CD4-positive, alpha-beta T cell (primary cell): Measurements from ENCODE around the gene ST6GALNAC2. TPM values are rescaled to one million over a fixed set of nuclear protein-coding genes. Genes with fewer than 3 reads are reported as not detected.
"Not testable (repeated sequence)": the region's sequence is repeated elsewhere in the genome, so short reads cannot be mapped to it uniquely, and the experiment has no call there.

Source experiments
- ATAC-seq: fragments of 200-7000 bp; cut with Tn5 transposase; one replicate; pipeline ENCODE4 v1.10.0; 2022; ENCODE audit warnings: mild to moderate bottlenecking; ENCODE audit not compliant: poor library complexity
- CTCF ChIA-PET: fragments of 350-600 bp; sonication (Branson Sonifier 250); formaldehyde crosslinking; loops from one replicate; lab custom pipeline; 2021; ENCODE audit warnings: antibody characterized with exemption, inconsistent platforms; lab: Charles Lee
- POLR2A ChIA-PET: fragments of 350-600 bp; sonication (Branson Sonifier 250); formaldehyde crosslinking; loops from one replicate; lab custom pipeline; 2021; ENCODE audit warnings: antibody characterized with exemption, inconsistent platforms; lab: Charles Lee
- DNase-seq, 14 experiments: peaks; one replicate each; pipeline ENCODE4 v3.0.0-alpha.2; 2013 to 2020; ENCODE audit warnings: mixed read lengths in 2 of 14
- H3K27ac ChIP-seq, 2 donors: one replicate each; pipeline versions ENCODE4 v1.5.1 to v1.7.0; 2013; ENCODE audit warnings: low read length in 2 of 2, low read depth in 1 of 2, mild to moderate bottlenecking in 1 of 2
- H3K27me3 ChIP-seq, 2 experiments: 1 replicate in 1 of 2; 2 replicates in 1 of 2; pipeline versions ENCODE4 v1.6.1 to v1.7.0; 2013; ENCODE audit warnings: low read length in 2 of 2, control low read depth in 1 of 2, mild to moderate bottlenecking in 1 of 2, moderate library complexity in 1 of 2; ENCODE audit not compliant: insufficient read depth in 2 of 2, control insufficient read depth in 1 of 2
- H3K36me3 ChIP-seq: one replicate; pipeline ENCODE4 v1.6.1; 2013; ENCODE audit warnings: low read length, control low read depth; ENCODE audit not compliant: insufficient read depth
- H3K4me1 ChIP-seq: one replicate; pipeline ENCODE4 v1.6.1; 2013; ENCODE audit warnings: low read length, control low read depth; ENCODE audit not compliant: insufficient read depth
- H3K4me3 ChIP-seq: one replicate; pipeline ENCODE4 v1.5.1; 2013; ENCODE audit warnings: mild to moderate bottlenecking, low read length, moderate library complexity
- H3K9me3 ChIP-seq, 2 experiments: 1 replicate in 1 of 2; 2 replicates in 1 of 2; pipeline versions ENCODE4 v1.6.1 to v1.7.0; 2013; ENCODE audit warnings: low read length in 2 of 2, mild to moderate bottlenecking in 2 of 2, control low read depth in 1 of 2, moderate library complexity in 1 of 2; ENCODE audit not compliant: control insufficient read depth in 1 of 2, insufficient read depth in 1 of 2
- H3K27ac Mint-ChIP-seq: one replicate; pipeline ENCODE4 v1.8.0; 2020; ENCODE audit warnings: mixed read lengths
- H3K27me3 Mint-ChIP-seq: one replicate; pipeline ENCODE4 v1.8.0; 2021; ENCODE audit warnings: mixed read lengths
- H3K36me3 Mint-ChIP-seq: one replicate; pipeline ENCODE4 v1.8.0; 2021; ENCODE audit warnings: low read depth, mixed read lengths
- H3K4me1 Mint-ChIP-seq: one replicate; pipeline ENCODE4 v1.8.0; 2021; ENCODE audit warnings: low read depth, mixed read lengths
- H3K4me3 Mint-ChIP-seq: one replicate; pipeline ENCODE4 v1.8.0; 2020; ENCODE audit warnings: mild to moderate bottlenecking, mixed read lengths
- H3K9me3 Mint-ChIP-seq: one replicate; pipeline ENCODE4 v1.8.0; 2020; ENCODE audit warnings: mixed read lengths
- CTCF ChIP-seq: fragments of 200-600 bp; IDR thresholded peaks from one replicate; pipeline ENCODE4 v1.8.0; 2022; ENCODE audit warnings: antibody characterized with exemption, mild to moderate bottlenecking
- intact Hi-C, 2 experiments: fragments of 100-400 bp; cut with DNase I in 1 of 2; cut with micrococcal nuclease in 1 of 2; formaldehyde crosslinking; loops; one replicate each; pipeline versions ENCODE4 v1.15.1 to v1.9.0; 2023 to 2025; cut with DNase I, micrococcal nuclease
- total RNA-seq, 174 experiments: library from RNA in 2 of 174; stranded (reverse) in 2 of 174; gene quantifications; one replicate each; pipeline ENCODE4 v1.2.3 and lab custom pipeline; 2021 to 2026

The ST6GALNAC2 gene
- total RNA-seq, 2 experiments from 2014 or later = 0.49 to 1.2 TPM

GRCh38 chr17:76536511-76537287 is 49.0 kb downstream of the ST6GALNAC2 start:
- CTCF ChIA-PET = interaction anchor here (1.2 kb wide), 1 partner anchor 14 kb away, joined by 3 read pairs; no protein-coding TSS in a partner anchor
- Mint-ChIP-seq H3K4me3 (no peak overlapping the region), H3K36me3 (no peaks in the 10 kb centered on the region), H3K4me1 (peaks cover 6% of the 10 kb centered on the region), H3K27ac (no peak overlapping the region), H3K9me3 (no peaks in the 10 kb centered on the region), H3K27me3 (peaks cover 48% of the 10 kb centered on the region)
- TF ChIP-seq CTCF = no peak
- Histone ChIP-seq H3K27ac (no peak overlapping the region), H3K36me3 (no peaks in the 10 kb centered on the region), H3K4me3 (no peak overlapping the region), H3K4me1 (peaks cover 14% of the 10 kb centered on the region), H3K27me3 (peaks cover 25 to 39% of the 10 kb centered on the region in 2 experiments), H3K9me3 (peaks cover 0 to 13% of the 10 kb centered on the region in 2 experiments)
- intact Hi-C loops = no loop called here
- DNase-seq (no peak), ATAC-seq (no peak)
- POLR2A ChIA-PET = no interaction called here

DNA sequence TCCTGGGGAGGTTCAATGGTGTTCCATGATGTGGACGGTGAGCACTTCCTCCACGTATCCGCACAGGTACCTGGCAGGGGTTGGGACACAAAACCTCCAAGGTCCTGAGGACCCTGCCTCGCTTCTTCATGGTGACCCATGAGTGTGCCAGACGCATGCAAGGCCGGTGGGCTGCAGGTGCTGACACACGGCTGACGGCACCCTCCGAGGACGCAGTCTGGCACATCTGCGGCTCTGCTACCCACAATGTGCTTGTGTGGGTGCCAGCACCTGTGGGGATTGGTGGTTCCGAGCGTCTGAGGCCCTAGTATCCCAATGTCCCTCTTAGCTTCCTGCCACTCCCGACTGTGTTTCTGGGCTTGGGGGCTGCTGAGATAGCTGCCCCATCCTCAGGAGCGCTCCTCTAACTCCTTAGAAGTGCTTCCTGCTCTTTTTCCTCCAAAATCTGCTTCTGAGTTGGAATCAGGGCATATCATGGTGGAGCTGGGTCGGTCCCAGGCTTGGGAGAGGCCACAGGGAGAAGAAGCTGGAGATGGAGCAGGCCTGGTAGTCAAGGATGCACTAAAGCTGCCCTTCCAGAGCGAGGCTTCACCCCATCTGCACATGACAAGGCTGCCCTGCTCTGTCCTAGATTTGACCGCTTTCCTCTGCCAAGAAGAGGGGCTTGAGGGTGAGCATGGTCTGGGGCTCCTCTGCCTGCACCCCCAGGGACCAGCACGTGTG is 49.7 kb downstream of the ST6GALNAC2 start:
- no peak for TF ChIP-seq CTCF
- H3K4me1 Mint-ChIP-seq = peaks cover 6% of the 10 kb centered on the region
- ATAC-seq (no peak), DNase-seq (no peak)
- POLR2A ChIA-PET = no interaction called here
- Histone ChIP-seq H3K36me3 (no peaks in the 10 kb centered on the region), H3K27me3 (peaks cover 25 to 38% of the 10 kb centered on the region in 2 experiments), H3K4me3 (no peak overlapping the region), H3K9me3 (peaks cover 0 to 13% of the 10 kb centered on the region in 2 experiments), H3K27ac (no peak overlapping the region), H3K4me1 (peaks cover 15% of the 10 kb centered on the region)
- intact Hi-C loops = no loop called here
- H3K27me3 Mint-ChIP-seq = peaks cover 41% of the 10 kb centered on the region
- H3K36me3 Mint-ChIP-seq = no peaks in the 10 kb centered on the region
- no peak overlapping the region for H3K4me3 Mint-ChIP-seq
- H3K27ac Mint-ChIP-seq = no peak overlapping the region
- CTCF ChIA-PET = no interaction called here
- H3K9me3 Mint-ChIP-seq = no peaks in the 10 kb centered on the region

DNA sequence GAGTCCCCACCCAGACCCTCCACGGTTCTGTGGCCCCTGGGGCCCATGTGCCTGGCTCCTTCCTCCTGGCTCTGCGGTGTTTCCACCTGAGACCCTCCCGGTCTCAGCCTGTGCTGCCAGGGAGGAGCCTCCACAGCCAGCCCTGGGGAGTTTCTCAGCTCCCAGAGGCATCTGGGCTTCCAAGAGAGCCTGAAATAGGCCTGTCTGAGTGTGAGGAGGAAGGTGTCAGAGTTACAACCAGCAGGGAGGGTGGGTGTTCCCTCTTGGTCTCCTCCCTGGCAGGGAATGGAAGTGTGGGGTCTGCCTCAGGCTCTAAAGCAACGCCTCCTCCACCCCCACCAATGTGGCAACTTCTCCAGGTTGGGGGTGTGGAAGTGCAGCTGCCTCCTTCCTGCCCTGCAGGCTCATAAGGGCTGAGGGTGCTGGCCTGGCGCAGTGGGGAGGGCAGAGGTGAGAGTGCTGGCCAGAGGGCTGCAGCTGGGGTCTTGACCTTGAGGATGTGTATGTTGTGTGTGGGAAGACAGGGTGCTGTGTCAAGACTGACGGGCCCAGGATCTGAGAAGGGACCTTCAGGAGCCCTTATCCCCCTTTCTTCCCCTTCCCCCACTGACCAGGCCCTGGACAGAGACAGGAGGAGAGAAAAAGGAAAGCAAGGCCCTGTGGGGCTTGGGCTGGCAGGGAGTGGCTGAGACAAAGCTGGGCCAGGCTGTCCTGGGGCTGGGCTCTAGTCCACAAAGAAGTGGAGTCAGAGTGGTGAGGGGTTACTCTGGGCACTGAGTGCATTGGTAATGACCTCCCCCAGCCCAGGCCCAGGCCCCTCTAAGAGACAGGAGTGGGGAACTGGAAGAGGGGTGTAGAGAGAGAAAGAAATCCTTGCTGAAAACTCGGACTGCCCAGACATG is 50.6 kb downstream of the ST6GALNAC2 start:
- POLR2A ChIA-PET = no interaction called here
- Mint-ChIP-seq H3K4me1 (peaks cover 11% of the 10 kb centered on the region), H3K9me3 (no peaks in the 10 kb centered on the region), H3K4me3 (no peak overlapping the region), H3K27ac (no peak overlapping the region), H3K36me3 (no peaks in the 10 kb centered on the region), H3K27me3 (peaks cover 33% of the 10 kb centered on the region)
- intact Hi-C loops = no loop called here
- CTCF ChIA-PET = no interaction called here
- H3K4me1 ChIP-seq = peaks cover 17% of the 10 kb centered on the region
- peaks cover 23 to 31% of the 10 kb centered on the region in 2 experiments for H3K27me3 ChIP-seq
- no peak overlapping the region for H3K27ac ChIP-seq
- DNase-seq (no peak), ATAC-seq (no peak)
- no peaks in the 10 kb centered on the region for H3K36me3 ChIP-seq
- H3K4me3 ChIP-seq = no peak overlapping the region
- TF ChIP-seq CTCF = no peak
- peaks cover 0 to 7% of the 10 kb centered on the region in 2 experiments for H3K9me3 ChIP-seq

DNA sequence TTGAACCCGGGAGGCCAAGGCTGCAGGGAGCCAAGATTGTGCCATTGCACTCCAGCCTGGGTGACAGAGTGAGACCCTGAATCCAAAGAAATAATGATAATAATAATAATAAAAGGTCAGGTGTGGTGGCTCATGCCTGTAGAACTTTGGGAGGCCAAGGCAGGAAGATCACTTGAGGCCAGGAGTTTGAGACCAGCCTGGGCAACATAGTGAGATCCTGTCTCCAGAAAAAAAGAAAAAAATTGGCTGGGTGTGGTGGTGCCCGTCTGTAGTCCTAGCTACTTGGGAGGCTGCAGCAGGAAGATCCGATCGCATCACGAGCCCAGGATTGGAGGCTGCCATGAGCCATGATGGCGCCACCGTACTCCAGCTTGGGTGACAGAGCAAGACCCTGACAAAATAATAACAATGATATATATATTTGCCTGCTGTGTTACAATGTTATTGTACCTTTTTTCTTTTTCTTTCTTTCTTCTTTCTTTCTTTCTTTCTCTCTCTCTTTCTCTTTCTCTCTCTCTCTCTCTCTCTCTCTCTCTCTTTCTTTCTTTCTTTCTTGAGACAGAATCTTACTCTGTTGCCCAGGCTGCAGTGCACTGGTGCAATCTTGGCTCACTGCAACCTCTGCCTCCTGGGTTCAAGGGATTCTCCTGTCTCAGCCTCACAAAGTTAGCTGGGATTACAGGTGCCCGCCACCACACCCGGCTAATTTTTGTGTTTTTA is 51.9 kb downstream of the ST6GALNAC2 start:
- H3K27me3 Mint-ChIP-seq = peaks cover 22% of the 10 kb centered on the region
- H3K36me3 Mint-ChIP-seq, POLR2A ChIA-PET, H3K9me3 ChIP-seq, ATAC-seq, H3K4me3 ChIP-seq, intact Hi-C loops, DNase-seq, H3K9me3 Mint-ChIP-seq, H3K4me1 Mint-ChIP-seq, H3K27ac Mint-ChIP-seq, H3K36me3 ChIP-seq, H3K4me3 Mint-ChIP-seq, CTCF ChIA-PET, H3K27ac ChIP-seq: not testable (repeated sequence)
- H3K27me3 ChIP-seq = peaks cover 17 to 21% of the 10 kb centered on the region in 2 experiments
- H3K4me1 ChIP-seq = peaks cover 30% of the 10 kb centered on the region
